PC-3 (cell line): ENCODE measurements around the gene SPRED2.

Experiments used
- EZH2 ChIP-seq: fragments of 300-600 bp; sonication (generic); IDR thresholded peaks from one replicate; pipeline ENCODE4 v1.6.1; 2017; ENCODE audit warnings: antibody characterized with exemption, mild to moderate bottlenecking, low read length; ENCODE audit not compliant: unreplicated experiment
- EZH2phosphoT487 ChIP-seq: fragments of 300-600 bp; sonication (generic); IDR thresholded peaks from 2 replicates; pipeline ENCODE4 v1.6.1; 2018; ENCODE audit warnings: mild to moderate bottlenecking, antibody characterized with exemption, low read length, borderline replicate concordance
- TF ChIP-seq, protein P1 (sequence below): fragments of 300-600 bp; sonication (generic); conservative IDR thresholded peaks from 2 replicates; pipeline ENCODE4 v1.5.1; 2017; ENCODE audit warnings: antibody characterized with exemption, low read depth, mild to moderate bottlenecking, low read length

DNA sequence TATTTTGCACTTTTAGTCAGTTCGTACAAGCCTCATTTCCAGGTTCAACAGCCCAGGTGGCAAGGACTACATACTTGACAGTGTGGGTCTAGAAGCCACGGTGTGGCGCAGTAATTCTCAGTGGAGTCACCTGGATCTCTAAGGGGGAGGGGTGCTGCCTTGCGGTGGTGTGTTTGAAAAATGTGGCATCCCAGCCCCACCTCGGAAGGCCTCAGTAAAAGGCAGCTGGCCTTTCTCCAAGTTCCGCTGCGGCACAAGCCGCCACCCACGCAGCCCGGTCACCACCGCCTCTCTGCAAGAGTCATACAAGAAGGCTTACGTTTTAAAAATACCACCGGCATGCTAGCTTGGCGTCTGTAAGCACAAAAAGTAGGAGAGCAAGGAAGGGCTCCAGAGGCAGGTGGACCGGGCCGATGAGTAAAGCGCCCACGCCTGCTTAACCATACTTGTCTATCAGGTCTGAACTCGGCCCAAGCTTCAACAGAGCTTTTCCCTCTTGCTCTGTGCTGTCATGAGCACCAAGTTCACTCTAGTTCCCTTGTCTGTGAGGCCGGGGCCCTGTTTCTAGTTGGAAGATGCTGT, 49.5 kb downstream of the SPRED2 start:
- TF ChIP-seq, protein P1, sequence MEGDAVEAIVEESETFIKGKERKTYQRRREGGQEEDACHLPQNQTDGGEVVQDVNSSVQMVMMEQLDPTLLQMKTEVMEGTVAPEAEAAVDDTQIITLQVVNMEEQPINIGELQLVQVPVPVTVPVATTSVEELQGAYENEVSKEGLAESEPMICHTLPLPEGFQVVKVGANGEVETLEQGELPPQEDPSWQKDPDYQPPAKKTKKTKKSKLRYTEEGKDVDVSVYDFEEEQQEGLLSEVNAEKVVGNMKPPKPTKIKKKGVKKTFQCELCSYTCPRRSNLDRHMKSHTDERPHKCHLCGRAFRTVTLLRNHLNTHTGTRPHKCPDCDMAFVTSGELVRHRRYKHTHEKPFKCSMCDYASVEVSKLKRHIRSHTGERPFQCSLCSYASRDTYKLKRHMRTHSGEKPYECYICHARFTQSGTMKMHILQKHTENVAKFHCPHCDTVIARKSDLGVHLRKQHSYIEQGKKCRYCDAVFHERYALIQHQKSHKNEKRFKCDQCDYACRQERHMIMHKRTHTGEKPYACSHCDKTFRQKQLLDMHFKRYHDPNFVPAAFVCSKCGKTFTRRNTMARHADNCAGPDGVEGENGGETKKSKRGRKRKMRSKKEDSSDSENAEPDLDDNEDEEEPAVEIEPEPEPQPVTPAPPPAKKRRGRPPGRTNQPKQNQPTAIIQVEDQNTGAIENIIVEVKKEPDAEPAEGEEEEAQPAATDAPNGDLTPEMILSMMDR: peak; percentile 73
- peak; percentile 79 for TF ChIP-seq EZH2phosphoT487
- TF ChIP-seq EZH2: no peak
